H9 (cell line): ENCODE data around the gene MGAT5. TPM values are rescaled to one million over a fixed set of nuclear protein-coding genes. Genes with fewer than 3 reads are reported as not detected.

Source experiments
- DNase-seq: peaks from one replicate; pipeline ENCODE4 v3.0.0-alpha.2; 2017
- H2AFZ ChIP-seq: one replicate; pipeline ENCODE4 v1.6.1; 2013; ENCODE audit warnings: mild to moderate bottlenecking, low read length, control low read depth, moderate library complexity
- H2AK5ac ChIP-seq: 2 replicates; pipeline ENCODE4 v1.6.1; 2013; ENCODE audit warnings: low read length, control low read depth, mixed read lengths; ENCODE audit not compliant: insufficient read length
- H2BK120ac ChIP-seq: one replicate; pipeline ENCODE4 v1.6.1; 2013; ENCODE audit warnings: low read depth, mild to moderate bottlenecking, low read length, control low read depth, inconsistent platforms; ENCODE audit not compliant: poor library complexity, severe bottlenecking
- H2BK12ac ChIP-seq: 2 replicates; pipeline ENCODE4 v1.6.1; 2013; ENCODE audit warnings: low read length, control low read depth, mixed read lengths, low read depth; ENCODE audit not compliant: insufficient read length
- H2BK15ac ChIP-seq: 2 replicates; pipeline ENCODE4 v1.6.1; 2013; ENCODE audit warnings: low read depth, low read length, control low read depth
- H2BK20ac ChIP-seq: one replicate; pipeline ENCODE4 v1.6.1; 2013; ENCODE audit warnings: low read depth, mild to moderate bottlenecking, low read length, control low read depth, inconsistent platforms; ENCODE audit not compliant: poor library complexity, severe bottlenecking
- H2BK5ac ChIP-seq: 2 replicates; pipeline ENCODE4 v1.6.1; 2013; ENCODE audit warnings: low read length, control low read depth, mixed read lengths; ENCODE audit not compliant: insufficient read length
- H3K14ac ChIP-seq: 2 replicates; pipeline ENCODE4 v1.6.1; 2013; ENCODE audit warnings: low read length, control low read depth; ENCODE audit not compliant: insufficient read depth
- H3K18ac ChIP-seq: 2 replicates; pipeline ENCODE4 v1.6.1; 2013; ENCODE audit warnings: low read depth, mild to moderate bottlenecking, mixed read lengths, low read length, control low read depth; ENCODE audit not compliant: insufficient read length
- H3K23ac ChIP-seq: 2 replicates; pipeline ENCODE4 v1.6.1; 2013; ENCODE audit warnings: low read length, control low read depth, mixed read lengths, low read depth; ENCODE audit not compliant: insufficient read length
- H3K23me2 ChIP-seq: 2 replicates; pipeline ENCODE4 v1.6.1; 2013; ENCODE audit warnings: low read depth, mild to moderate bottlenecking, mixed read lengths, low read length, control low read depth; ENCODE audit not compliant: insufficient read length, poor library complexity, severe bottlenecking
- H3K27ac ChIP-seq: 2 replicates; pipeline ENCODE4 v1.5.1; 2013; ENCODE audit warnings: low read length, control low read depth, mixed read lengths, low read depth; ENCODE audit not compliant: insufficient read length
- H3K27me3 ChIP-seq: 2 replicates; pipeline ENCODE4 v1.6.1; 2013; ENCODE audit warnings: low read length, control low read depth, inconsistent platforms; ENCODE audit not compliant: insufficient read depth
- H3K4ac ChIP-seq: 2 replicates; pipeline ENCODE4 v1.6.1; 2013; ENCODE audit warnings: low read depth, mild to moderate bottlenecking, control low read depth, inconsistent platforms, low read length, moderate library complexity
- H3K4me1 ChIP-seq: 2 replicates; pipeline ENCODE4 v1.6.1; 2013; ENCODE audit warnings: low read length, control low read depth, inconsistent platforms; ENCODE audit not compliant: insufficient read depth
- H3K4me2 ChIP-seq: 2 replicates; pipeline ENCODE4 v1.6.1; 2013; ENCODE audit warnings: low read length, control low read depth, mixed read lengths; ENCODE audit not compliant: insufficient read length, insufficient read depth
- H3K56ac ChIP-seq: 2 replicates; pipeline ENCODE4 v1.6.1; 2013; ENCODE audit warnings: low read depth, mild to moderate bottlenecking, mixed read lengths, low read length, control low read depth; ENCODE audit not compliant: insufficient read length
- H3K79me1 ChIP-seq: 2 replicates; pipeline ENCODE4 v1.6.1; 2013; ENCODE audit warnings: low read depth, mild to moderate bottlenecking, moderate library complexity, low read length, control low read depth, inconsistent platforms; ENCODE audit not compliant: insufficient read depth, poor library complexity, severe bottlenecking
- H3K79me2 ChIP-seq: 2 replicates; pipeline ENCODE4 v1.6.1; 2013; ENCODE audit warnings: low read length, control low read depth, inconsistent platforms; ENCODE audit not compliant: insufficient read depth
- H3K9ac ChIP-seq: 2 replicates; pipeline ENCODE4 v1.6.1; 2013; ENCODE audit warnings: low read length, control low read depth, mixed read lengths; ENCODE audit not compliant: insufficient read length; ENCODE audit errors: extremely low read depth
- H3K9me3 ChIP-seq: one replicate; pipeline ENCODE4 v1.6.1; 2013; ENCODE audit warnings: low read depth, low read length, inconsistent platforms; ENCODE audit not compliant: control insufficient read depth
- H3T11ph ChIP-seq: one replicate; pipeline ENCODE4 v1.6.1; 2013; ENCODE audit warnings: mild to moderate bottlenecking, low read length, control low read depth, inconsistent platforms
- H4K20me1 ChIP-seq: one replicate; pipeline ENCODE4 v1.6.1; 2013; ENCODE audit not compliant: control insufficient read depth, insufficient read length, insufficient read depth
- H4K5ac ChIP-seq: 2 replicates; pipeline ENCODE4 v1.6.1; 2013; ENCODE audit warnings: low read depth, mild to moderate bottlenecking, mixed read lengths, low read length, control low read depth; ENCODE audit not compliant: insufficient read length
- H4K8ac ChIP-seq: replicated peaks from 2 replicates; pipeline ENCODE4 v1.6.1; 2013; ENCODE audit warnings: low read length, control low read depth, mixed read lengths, low read depth; ENCODE audit not compliant: insufficient read length
- H4K91ac ChIP-seq: 2 replicates; pipeline ENCODE4 v1.6.1; 2013; ENCODE audit warnings: low read depth, mild to moderate bottlenecking, moderate library complexity, mixed read lengths, low read length, control low read depth; ENCODE audit not compliant: insufficient read length
- H3K27ac Mint-ChIP-seq, 3 experiments: 2 replicates in 2 of 3; 3 replicates in 1 of 3; pipeline ENCODE4 v1.8.0; 2020 to 2021; ENCODE audit warnings: mixed read lengths in 3 of 3, mild to moderate bottlenecking in 1 of 3, moderate library complexity in 1 of 3
- H3K27me3 Mint-ChIP-seq: 2 replicates; pipeline ENCODE4 v1.8.0; 2021; ENCODE audit warnings: low read depth, mild to moderate bottlenecking, moderate library complexity, mixed read lengths
- H3K36me3 Mint-ChIP-seq, 3 experiments: 2 replicates in 2 of 3; 3 replicates in 1 of 3; pipeline ENCODE4 v1.8.0; 2020 to 2021; ENCODE audit warnings: low read depth in 3 of 3, mixed read lengths in 3 of 3; ENCODE audit not compliant: insufficient read depth in 1 of 3
- H3K4me1 Mint-ChIP-seq, 2 experiments: 2 replicates each; pipeline ENCODE4 v1.8.0; 2020; ENCODE audit warnings: mixed read lengths in 2 of 2
- H3K4me3 Mint-ChIP-seq, 2 experiments: 2 replicates in 1 of 2; 3 replicates in 1 of 2; pipeline ENCODE4 v1.8.0; 2020 to 2021; ENCODE audit warnings: mild to moderate bottlenecking in 2 of 2, mixed read lengths in 2 of 2, moderate library complexity in 1 of 2
- H3K9me3 Mint-ChIP-seq, 2 experiments: 2 replicates in 1 of 2; 3 replicates in 1 of 2; pipeline ENCODE4 v1.8.0; 2020; ENCODE audit warnings: mild to moderate bottlenecking in 2 of 2, mixed read lengths in 2 of 2, moderate library complexity in 1 of 2
- CTCF ChIP-seq: fragments of 200-600 bp; sonication (generic); conservative IDR thresholded peaks from 3 replicates; pipeline ENCODE4 v1.8.0; 2021; ENCODE audit warnings: antibody characterized with exemption, mild to moderate bottlenecking
- WGBS: extraction: QIAGEN DNeasy Blood & Tissue Kit; methylation state at CpG from one replicate; pipeline ENCODE4 v1.1.7; 2013; ENCODE audit warnings: missing lambda C conversion rate, low lambda C conversion rate, mixed read lengths; ENCODE audit not compliant: insufficient read length; ENCODE audit errors: extremely low coverage; 5-methylcytosine and 5-hydroxymethylcytosine counted together
- total RNA-seq: library from RNA; stranded (reverse); gene quantifications from 2 replicates; pipeline ENCODE4 v1.2.1, GENCODE V29; 2021

The MGAT5 gene
- total RNA-seq, 1 experiment from 2014 or later: 25.7 TPM

GRCh38 chr2:134412639-134412999, 158.7 kb downstream of the MGAT5 start:
- no peak for TF ChIP-seq CTCF
- Histone ChIP-seq H2BK120ac (no peak overlapping the region), H3K4me2 (no peak overlapping the region), H3K79me2 (no peaks in the 10 kb centered on the region), H2BK20ac (no peak overlapping the region), H2BK5ac (no peak overlapping the region), H3K4ac (no peak overlapping the region), H2BK15ac (no peak overlapping the region), H3T11ph (no peak overlapping the region), H3K23me2 (no peaks in the 10 kb centered on the region), H3K27ac (no peak overlapping the region), H4K8ac (no peak overlapping the region), H4K20me1 (no peaks in the 10 kb centered on the region), H4K5ac (no peak overlapping the region), H4K91ac (no peak overlapping the region), H3K9me3 (no peaks in the 10 kb centered on the region), H3K9ac (no peak overlapping the region), H2AK5ac (no peak overlapping the region), H3K23ac (no peak overlapping the region), H3K14ac (no peak overlapping the region), H3K56ac (no peak overlapping the region), H2BK12ac (no peak overlapping the region), H3K27me3 (no peaks in the 10 kb centered on the region), H3K18ac (no peak overlapping the region), H3K79me1 (no peaks in the 10 kb centered on the region), H3K4me1 (no peaks in the 10 kb centered on the region), H2AFZ (no peak overlapping the region)
- Mint-ChIP-seq H3K4me3 (no peak overlapping the region), H3K27me3 (no peaks in the 10 kb centered on the region), H3K9me3 (no peaks in the 10 kb centered on the region), H3K4me1 (peaks cover 9 to 11% of the 10 kb centered on the region in 2 experiments), H3K27ac (no peak overlapping the region), H3K36me3 (no peaks in the 10 kb centered on the region; a peak in 1 of 7 replicates)
- DNase-seq: no peak
- WGBS: no CpG with 5 or more reads among the region's 8 CpGs
